Body of pancreas (tissue), 4 donors: ENCODE measurements around the gene ASTN2. TPM values are rescaled to one million over a fixed set of nuclear protein-coding genes. Genes with fewer than 3 reads are reported as not detected.

ENCODE experiments used
- ATAC-seq: fragments of 150-250 bp; one replicate; pipeline ENCODE4 v1.9.1; 2016
- DNase-seq, 4 donors: peaks; one replicate each; pipeline ENCODE4 v3.0.0-alpha.2; 2019
- H3K27ac ChIP-seq, 4 donors: fragments of 200-600 bp; sonication (generic); 1 replicate in 3 of 4; 2 replicates in 1 of 4; pipeline versions ENCODE4 v1.5.1 to v1.6.1; 2016 to 2019; ENCODE audit warnings: mild to moderate bottlenecking in 1 of 4, mixed read lengths in 1 of 4, moderate library complexity in 1 of 4
- H3K27me3 ChIP-seq, 2 donors: fragments of 200-600 bp; sonication (generic); one replicate each; pipeline ENCODE4 v1.6.0; 2016; ENCODE audit warnings: mild to moderate bottlenecking in 1 of 2
- H3K36me3 ChIP-seq, 2 donors: fragments of 200-600 bp; sonication (generic); replicated peaks in 1 of 2; 2 replicates each; pipeline ENCODE4 v1.5.1; 2016; ENCODE audit warnings: low read depth in 2 of 2; ENCODE audit not compliant: insufficient read depth in 1 of 2
- H3K4me1 ChIP-seq: fragments of 200-600 bp; sonication (generic); one replicate; pipeline ENCODE4 v1.6.0; 2016
- H3K4me3 ChIP-seq, 2 donors: fragments of 200-600 bp; sonication (generic); 1 replicate in 1 of 2; 2 replicates in 1 of 2; pipeline ENCODE4 v1.5.1; 2016 to 2019
- H3K9me3 ChIP-seq, 3 donors: fragments of 200-600 bp; sonication (generic); 1 replicate in 2 of 3; 2 replicates in 1 of 3; pipeline ENCODE4 v1.5.1; 2016
- POLR2A ChIP-seq, 3 donors: fragments of 450-650 bp; IDR thresholded peaks; one replicate each; pipeline ENCODE4 v1.6.1; 2016; ENCODE audit warnings: antibody characterized with exemption in 3 of 3, mild to moderate bottlenecking in 2 of 3
- WGBS, 2 donors: methylation state at CpG; one replicate each; pipeline ENCODE4 v1.1.5; 2017; 5-methylcytosine and 5-hydroxymethylcytosine counted together
- intact Hi-C: fragments of 100-400 bp; cut with DNase I; formaldehyde crosslinking; loops from one replicate; pipeline ENCODE4 v1.15.1; 2023
- total RNA-seq, 2 donors: library from RNA; depleted of rRNA; stranded (reverse); fragments of >200 nt; gene quantifications; one replicate each; pipeline ENCODE4 v1.1.0, GENCODE V29; 2016
- TF ChIP-seq, protein P1 (sequence below), 7 experiments: fragments of 450-650 bp in 4 of 7; fragments of 200-600 bp in 3 of 7; sonication (generic) in 3 of 7; IDR thresholded peaks; one replicate each; pipeline ENCODE4 v1.5.1; 2016 to 2019; ENCODE audit warnings: antibody characterized with exemption in 7 of 7

ASTN2 gene
- total RNA-seq, 2 donors from 2014 or later = 8.2 to 9.6 TPM

- intact Hi-C loops = no loop called here
- Histone ChIP-seq H3K27me3 (no peaks in the 10 kb centered on the region), H3K4me1 (no peaks in the 10 kb centered on the region), H3K36me3 (no peaks in the 10 kb centered on the region), H3K4me3 (no peak overlapping the region), H3K9me3 (no peaks in the 10 kb centered on the region), H3K27ac (no peak overlapping the region)
- TF ChIP-seq, protein P1, sequence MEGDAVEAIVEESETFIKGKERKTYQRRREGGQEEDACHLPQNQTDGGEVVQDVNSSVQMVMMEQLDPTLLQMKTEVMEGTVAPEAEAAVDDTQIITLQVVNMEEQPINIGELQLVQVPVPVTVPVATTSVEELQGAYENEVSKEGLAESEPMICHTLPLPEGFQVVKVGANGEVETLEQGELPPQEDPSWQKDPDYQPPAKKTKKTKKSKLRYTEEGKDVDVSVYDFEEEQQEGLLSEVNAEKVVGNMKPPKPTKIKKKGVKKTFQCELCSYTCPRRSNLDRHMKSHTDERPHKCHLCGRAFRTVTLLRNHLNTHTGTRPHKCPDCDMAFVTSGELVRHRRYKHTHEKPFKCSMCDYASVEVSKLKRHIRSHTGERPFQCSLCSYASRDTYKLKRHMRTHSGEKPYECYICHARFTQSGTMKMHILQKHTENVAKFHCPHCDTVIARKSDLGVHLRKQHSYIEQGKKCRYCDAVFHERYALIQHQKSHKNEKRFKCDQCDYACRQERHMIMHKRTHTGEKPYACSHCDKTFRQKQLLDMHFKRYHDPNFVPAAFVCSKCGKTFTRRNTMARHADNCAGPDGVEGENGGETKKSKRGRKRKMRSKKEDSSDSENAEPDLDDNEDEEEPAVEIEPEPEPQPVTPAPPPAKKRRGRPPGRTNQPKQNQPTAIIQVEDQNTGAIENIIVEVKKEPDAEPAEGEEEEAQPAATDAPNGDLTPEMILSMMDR (IDR thresholded peaks at IDR 0.05) = no peak
- no peak for TF ChIP-seq POLR2A (IDR thresholded peaks at IDR 0.05)
- WGBS, 2 donors = 66 to 74% methylated on average over 3 of the region's 3 CpGs
- DNase-seq = no peak
- no peak for ATAC-seq
These were observed 384.5 kb downstream of the ASTN2 start for GRCh38 chr9:117030254-117030768.

DNA sequence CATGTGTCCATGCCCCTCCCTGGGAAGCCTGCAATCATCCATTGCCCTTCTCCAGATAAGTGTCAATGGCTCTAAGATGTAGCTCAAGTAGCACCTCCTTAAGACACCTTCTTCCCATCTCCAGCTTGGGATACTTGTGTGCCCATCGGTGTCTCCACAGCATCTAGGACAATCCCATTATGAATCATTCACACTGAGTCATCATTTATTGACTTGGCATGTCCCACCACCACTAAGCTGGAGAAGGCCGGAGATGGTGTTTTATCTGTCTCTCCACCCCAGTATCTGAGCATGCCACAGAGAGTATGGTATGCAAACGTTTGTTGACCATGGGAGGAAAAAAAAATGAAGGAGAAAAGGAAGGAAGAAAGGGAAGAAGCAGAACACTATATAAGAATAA is 385.5 kb downstream of the ASTN2 start:
- WGBS, 2 donors = 52 to 67% methylated on average over 3 of the region's 3 CpGs

DNA sequence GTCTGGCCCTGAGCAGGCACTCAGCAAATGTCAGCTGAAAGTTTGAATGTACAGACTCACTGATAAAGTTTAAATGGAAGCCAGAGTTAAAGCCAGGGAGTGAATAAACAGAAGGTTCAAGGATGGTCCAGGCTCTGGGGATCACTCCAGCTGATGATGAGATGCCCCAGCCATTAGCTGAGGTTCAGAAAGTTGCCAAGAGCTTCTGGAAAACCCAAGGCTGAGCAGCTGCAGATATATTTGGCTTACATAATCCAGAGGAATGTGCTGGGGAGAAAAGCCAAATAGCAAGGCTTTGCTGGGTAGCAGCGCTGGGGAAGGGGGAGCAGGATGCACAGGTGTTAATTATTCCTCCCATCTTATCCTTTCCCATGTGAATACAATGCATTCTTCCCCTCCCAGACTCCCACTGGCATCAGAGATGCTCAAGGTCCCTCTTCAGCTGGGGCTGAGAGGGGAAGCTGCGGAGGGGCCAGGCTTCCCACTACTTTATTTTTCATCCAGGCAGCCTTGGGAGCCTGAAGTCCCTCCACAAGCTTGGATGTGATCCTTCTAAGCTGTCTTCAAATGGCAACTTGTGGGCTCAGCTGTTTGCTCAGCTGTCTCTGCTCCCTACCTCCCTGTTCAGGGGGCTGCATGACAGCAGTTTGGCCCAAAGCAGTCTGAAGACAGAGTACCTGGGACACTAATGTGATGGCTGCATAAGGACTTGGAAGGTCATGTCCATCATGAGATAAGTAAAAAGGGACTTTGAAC is 386.6 kb downstream of the ASTN2 start:
- TF ChIP-seq, protein P1 (IDR thresholded peaks at IDR 0.05) = no peak
- no peak for TF ChIP-seq POLR2A (IDR thresholded peaks at IDR 0.05)
- H3K4me3 ChIP-seq = no peak overlapping the region
- H3K4me1 ChIP-seq = no peaks in the 10 kb centered on the region
- intact Hi-C loops = no loop called here
- no peaks in the 10 kb centered on the region for H3K36me3 ChIP-seq
- DNase-seq (no peak), ATAC-seq (no peak)
- no peaks in the 10 kb centered on the region for H3K27me3 ChIP-seq
- 49 to 61% methylated on average over 2 of the region's 2 CpGs for WGBS, 2 donors
- no peak overlapping the region for H3K27ac ChIP-seq
- H3K9me3 ChIP-seq = no peaks in the 10 kb centered on the region

More for the DNA sequence above, 385.5 kb downstream of the ASTN2 start:
- DNase-seq (no peak), ATAC-seq (no peak)
- TF ChIP-seq, protein P1 (IDR thresholded peaks at IDR 0.05) = no peak
- no peak for TF ChIP-seq POLR2A (IDR thresholded peaks at IDR 0.05)
- H3K9me3 ChIP-seq = no peaks in the 10 kb centered on the region
- H3K27me3 ChIP-seq = no peaks in the 10 kb centered on the region
- H3K4me3 ChIP-seq = no peak overlapping the region
- no peaks in the 10 kb centered on the region for H3K4me1 ChIP-seq
- no peaks in the 10 kb centered on the region for H3K36me3 ChIP-seq
- H3K27ac ChIP-seq = no peak overlapping the region
- intact Hi-C loops = no loop called here

DNA sequence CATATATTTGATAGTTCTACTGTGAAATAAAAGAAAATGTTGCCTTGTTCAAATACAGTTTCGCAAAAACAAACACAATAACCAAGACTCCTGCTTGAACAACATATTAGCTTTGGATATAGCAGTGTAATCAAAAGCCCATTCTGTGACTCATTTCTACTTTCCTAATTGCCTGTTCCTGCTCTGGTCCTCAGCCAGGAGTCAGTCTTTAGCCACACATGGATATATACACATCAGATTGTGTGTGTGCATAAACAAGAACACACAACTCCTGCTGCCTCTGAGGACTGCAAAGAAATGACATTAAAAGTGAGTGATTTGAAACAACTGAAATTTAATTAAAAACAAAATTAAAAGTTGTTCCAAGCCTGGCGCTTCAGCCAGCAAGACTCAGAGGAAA is 393.0 kb downstream of the ASTN2 start:
- DNase-seq (no peak), ATAC-seq (no peak)
- Histone ChIP-seq H3K9me3 (no peaks in the 10 kb centered on the region), H3K27me3 (no peaks in the 10 kb centered on the region), H3K4me1 (no peaks in the 10 kb centered on the region), H3K27ac (no peak overlapping the region), H3K36me3 (no peaks in the 10 kb centered on the region), H3K4me3 (no peak overlapping the region)
- WGBS, 2 donors = 81 to 84% methylated on average over 2 of the region's 2 CpGs
- TF ChIP-seq, protein P1 (IDR thresholded peaks at IDR 0.05) = no peak
- no peak for TF ChIP-seq POLR2A (IDR thresholded peaks at IDR 0.05)
- intact Hi-C loops = no loop called here
